Measurements from ENCODE around the gene RIF1.

Gene RIF1

DNA sequence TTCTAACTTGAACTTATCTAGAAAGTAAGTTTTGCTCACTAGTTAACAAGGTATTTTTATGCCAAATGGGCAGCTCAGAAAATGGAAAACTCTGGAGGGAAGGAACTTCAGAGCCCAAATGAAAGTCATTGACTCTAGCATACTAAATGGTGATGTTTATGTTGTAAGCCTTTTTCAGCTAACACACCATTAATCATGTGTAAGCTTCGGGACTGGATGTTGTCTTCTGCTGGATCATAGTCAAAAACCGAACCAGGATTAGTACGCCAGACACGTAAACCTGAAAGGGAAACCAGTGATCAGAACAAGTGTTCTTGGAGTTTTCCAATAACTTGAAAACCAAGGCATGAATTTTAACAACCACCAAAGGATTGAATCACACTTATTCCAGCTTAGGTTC is 81.8 kb downstream of the RIF1 start:
- H3K4me3 ChIP-seq (ENCODE audit: low read depth, low read length) = no peak overlapping the region
- DNase-seq (ENCODE audit: low read depth) = no peak
- TF ChIP-seq POLR2A (IDR thresholded peaks at IDR 0.05; ENCODE audit: extremely low read depth, insufficient read length) (no peak), MYC (IDR thresholded peaks at IDR 0.05; ENCODE audit: low read depth, low read length) (no peak)
- TF ChIP-seq, protein P1, sequence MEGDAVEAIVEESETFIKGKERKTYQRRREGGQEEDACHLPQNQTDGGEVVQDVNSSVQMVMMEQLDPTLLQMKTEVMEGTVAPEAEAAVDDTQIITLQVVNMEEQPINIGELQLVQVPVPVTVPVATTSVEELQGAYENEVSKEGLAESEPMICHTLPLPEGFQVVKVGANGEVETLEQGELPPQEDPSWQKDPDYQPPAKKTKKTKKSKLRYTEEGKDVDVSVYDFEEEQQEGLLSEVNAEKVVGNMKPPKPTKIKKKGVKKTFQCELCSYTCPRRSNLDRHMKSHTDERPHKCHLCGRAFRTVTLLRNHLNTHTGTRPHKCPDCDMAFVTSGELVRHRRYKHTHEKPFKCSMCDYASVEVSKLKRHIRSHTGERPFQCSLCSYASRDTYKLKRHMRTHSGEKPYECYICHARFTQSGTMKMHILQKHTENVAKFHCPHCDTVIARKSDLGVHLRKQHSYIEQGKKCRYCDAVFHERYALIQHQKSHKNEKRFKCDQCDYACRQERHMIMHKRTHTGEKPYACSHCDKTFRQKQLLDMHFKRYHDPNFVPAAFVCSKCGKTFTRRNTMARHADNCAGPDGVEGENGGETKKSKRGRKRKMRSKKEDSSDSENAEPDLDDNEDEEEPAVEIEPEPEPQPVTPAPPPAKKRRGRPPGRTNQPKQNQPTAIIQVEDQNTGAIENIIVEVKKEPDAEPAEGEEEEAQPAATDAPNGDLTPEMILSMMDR (IDR thresholded peaks at IDR 0.05; ENCODE audit: low read depth, low read length) = no peak
- TF ChIP-seq, protein P2, sequence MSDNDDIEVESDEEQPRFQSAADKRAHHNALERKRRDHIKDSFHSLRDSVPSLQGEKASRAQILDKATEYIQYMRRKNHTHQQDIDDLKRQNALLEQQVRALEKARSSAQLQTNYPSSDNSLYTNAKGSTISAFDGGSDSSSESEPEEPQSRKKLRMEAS (IDR thresholded peaks at IDR 0.05; ENCODE audit: low read depth, low read length) = no peak

DNA sequence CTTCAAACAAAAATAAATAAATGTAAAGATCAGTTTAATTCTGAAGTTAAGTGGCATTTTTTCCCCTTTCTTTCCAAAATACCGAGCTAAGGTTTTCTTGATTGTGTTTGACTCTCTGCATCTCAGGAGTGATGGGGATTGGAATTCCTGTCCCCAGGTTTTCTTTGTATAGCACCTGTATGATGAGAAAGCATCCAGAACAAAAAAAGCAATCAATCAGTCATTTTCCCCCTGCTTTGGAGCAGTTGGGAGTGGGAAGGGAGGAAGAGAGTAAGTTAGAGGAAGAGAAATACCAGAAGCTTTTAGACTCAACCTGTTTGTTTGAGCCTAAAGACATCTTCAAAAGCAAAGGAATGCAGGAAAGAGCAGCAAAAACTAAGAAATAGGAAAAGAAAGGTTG is 88.5 kb downstream of the RIF1 start:
- TF ChIP-seq POLR2A (IDR thresholded peaks at IDR 0.05; ENCODE audit: extremely low read depth, insufficient read length) = no peak
- TF ChIP-seq, protein P1 (IDR thresholded peaks at IDR 0.05; ENCODE audit: low read depth, low read length) = no peak
- TF ChIP-seq, protein P2 (IDR thresholded peaks at IDR 0.05; ENCODE audit: low read depth, low read length) = no peak
- no peak for TF ChIP-seq MYC (IDR thresholded peaks at IDR 0.05; ENCODE audit: low read depth, low read length)
- H3K4me3 ChIP-seq (ENCODE audit: low read depth, low read length) = no peak overlapping the region
- no peak for DNase-seq (ENCODE audit: low read depth)

DNA sequence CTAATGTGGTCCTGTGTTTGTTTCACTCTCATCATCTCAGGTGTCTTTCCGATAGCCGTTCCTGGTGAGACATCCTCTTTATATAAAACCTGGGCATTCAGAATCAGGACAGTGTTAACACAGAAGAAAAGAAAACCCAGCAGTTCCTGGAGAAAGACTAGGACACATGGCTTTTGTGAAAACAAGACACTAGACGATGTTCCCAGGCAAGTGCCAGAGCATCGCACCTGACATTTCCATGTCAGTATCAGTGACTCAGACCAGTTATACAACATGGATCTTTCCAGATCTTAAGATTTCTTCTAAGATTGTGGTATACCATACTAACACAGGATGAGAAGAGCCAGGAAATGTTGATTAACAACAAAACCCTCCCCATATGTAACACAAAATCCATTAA is 96.5 kb downstream of the RIF1 start:
- no peak for DNase-seq (ENCODE audit: low read depth)
- TF ChIP-seq POLR2A (IDR thresholded peaks at IDR 0.05; ENCODE audit: extremely low read depth, insufficient read length) (no peak), MYC (IDR thresholded peaks at IDR 0.05; ENCODE audit: low read depth, low read length) (no peak)
- TF ChIP-seq, protein P1 (IDR thresholded peaks at IDR 0.05; ENCODE audit: low read depth, low read length) = no peak
- TF ChIP-seq, protein P2 (IDR thresholded peaks at IDR 0.05; ENCODE audit: low read depth, low read length) = no peak
- H3K4me3 ChIP-seq (ENCODE audit: low read depth, low read length) = no peak overlapping the region

DNA sequence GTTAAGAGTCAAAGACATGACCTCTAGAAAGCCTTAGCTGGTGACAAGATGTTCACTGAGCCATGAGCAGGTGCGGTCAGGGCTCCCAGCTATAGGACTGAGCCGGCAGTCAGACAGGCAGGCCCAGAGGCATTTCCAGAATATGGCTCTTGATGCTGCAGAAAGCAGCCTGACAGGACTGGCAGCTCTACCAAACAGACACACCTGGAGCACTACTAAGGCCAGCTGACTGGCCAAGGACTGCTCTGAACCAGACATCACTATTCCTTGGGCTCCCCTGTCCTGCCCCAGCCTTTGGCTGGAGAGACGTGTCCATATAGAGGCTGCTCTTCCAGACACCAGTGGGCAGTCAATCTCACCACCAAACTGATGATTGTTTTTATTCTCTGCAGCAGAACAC is 98.8 kb downstream of the RIF1 start:
- DNase-seq (ENCODE audit: low read depth) = no peak
- no peak for TF ChIP-seq MYC (IDR thresholded peaks at IDR 0.05; ENCODE audit: low read depth, low read length)
- TF ChIP-seq, protein P2 (IDR thresholded peaks at IDR 0.05; ENCODE audit: low read depth, low read length) = no peak
- TF ChIP-seq, protein P1 (IDR thresholded peaks at IDR 0.05; ENCODE audit: low read depth, low read length) = no peak
- TF ChIP-seq POLR2A (IDR thresholded peaks at IDR 0.05; ENCODE audit: extremely low read depth, insufficient read length) = no peak
- no peak overlapping the region for H3K4me3 ChIP-seq (ENCODE audit: low read depth, low read length)

DNA sequence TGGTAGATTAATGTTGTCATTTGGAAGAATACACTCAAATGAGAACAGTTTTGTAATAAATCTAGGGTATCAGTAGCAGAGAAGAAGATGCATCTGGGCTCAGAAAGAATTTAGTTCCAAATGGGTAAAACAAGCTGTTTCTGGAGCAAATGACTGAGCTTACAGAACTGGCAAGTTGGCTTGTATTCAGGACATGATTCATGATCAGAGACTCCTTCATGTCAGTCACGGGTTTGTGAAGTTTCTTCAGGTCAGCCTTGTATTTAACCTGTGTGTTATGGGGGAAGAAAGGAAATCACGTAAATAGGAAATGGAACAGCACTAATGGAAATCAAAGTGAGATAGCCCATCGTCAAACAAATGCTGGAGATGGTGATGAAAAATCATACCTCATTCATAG is 109.1 kb downstream of the RIF1 start:
- DNase-seq (ENCODE audit: low read depth) = no peak
- TF ChIP-seq, protein P2 (IDR thresholded peaks at IDR 0.05; ENCODE audit: low read depth, low read length) = no peak
- TF ChIP-seq, protein P1 (IDR thresholded peaks at IDR 0.05; ENCODE audit: low read depth, low read length) = no peak
- TF ChIP-seq MYC (IDR thresholded peaks at IDR 0.05; ENCODE audit: low read depth, low read length) = no peak
- no peak for TF ChIP-seq POLR2A (IDR thresholded peaks at IDR 0.05; ENCODE audit: extremely low read depth, insufficient read length)
- H3K4me3 ChIP-seq (ENCODE audit: low read depth, low read length) = no peak overlapping the region

DNA sequence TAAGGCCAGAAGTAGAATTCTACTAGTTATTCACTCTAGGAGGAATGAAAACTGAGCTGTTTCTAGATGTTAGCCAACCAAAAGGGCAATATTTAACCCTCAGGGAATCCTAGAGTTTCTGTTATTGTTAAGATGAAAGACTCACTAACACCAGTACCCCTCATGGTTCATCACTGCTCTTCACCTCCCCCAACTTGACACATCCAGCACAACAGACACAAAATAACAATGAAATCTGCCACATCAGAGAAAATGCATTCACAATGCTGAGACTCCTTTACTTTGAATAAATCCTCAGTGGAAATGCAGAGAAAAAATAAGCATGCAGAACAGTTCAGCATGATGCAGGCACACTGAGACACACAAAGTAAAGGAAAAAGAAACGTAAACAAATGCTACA is 111.3 kb downstream of the RIF1 start:
- no peak for DNase-seq (ENCODE audit: low read depth)
- H3K4me3 ChIP-seq (ENCODE audit: low read depth, low read length) = no peak overlapping the region
- TF ChIP-seq POLR2A (IDR thresholded peaks at IDR 0.05; ENCODE audit: extremely low read depth, insufficient read length) = no peak
- no peak for TF ChIP-seq MYC (IDR thresholded peaks at IDR 0.05; ENCODE audit: low read depth, low read length)
- TF ChIP-seq, protein P2 (IDR thresholded peaks at IDR 0.05; ENCODE audit: low read depth, low read length) = no peak
- TF ChIP-seq, protein P1 (IDR thresholded peaks at IDR 0.05; ENCODE audit: low read depth, low read length) = no peak
